PC-3 (cell line): ENCODE data around the gene BLTP3B. TPM values are rescaled to one million over a fixed set of nuclear protein-coding genes. Genes with fewer than 3 reads are reported as not detected.

Source experiments
- ATAC-seq: fragments of 200-7000 bp; cut with Tn5 transposase; 2 replicates; pipeline ENCODE4 v1.9.1; 2020; ENCODE audit warnings: mild to moderate bottlenecking, moderate library complexity
- BruUV-seq: library from RNA; stranded (reverse); fragments of 400-500 nt; replicated peaks from 2 replicates; lab custom pipeline; 2021; lab: Mats Ljungman, UMichigan
- CTCF ChIA-PET: fragments of 300-600 bp; sonication (Branson Sonifier 250); formaldehyde crosslinking; loops from one replicate; lab custom pipeline; 2022; ENCODE audit warnings: antibody characterized with exemption; lab: Charles Lee
- POLR2A ChIA-PET: fragments of 300-600 bp; sonication (Branson Sonifier 250); formaldehyde crosslinking; loops from one replicate; lab custom pipeline; 2022; ENCODE audit warnings: antibody characterized with exemption; ENCODE audit not compliant: unreplicated experiment; lab: Charles Lee
- DNase-seq: peaks from one replicate; pipeline ENCODE4 v3.0.0-alpha.2; 2015
- H2AFZ ChIP-seq: fragments of 300-600 bp; sonication (generic); 2 replicates; pipeline ENCODE4 v1.6.0; 2016; ENCODE audit warnings: antibody characterized with exemption, low read length
- H3F3A ChIP-seq: fragments of 300-600 bp; sonication (generic); one replicate; pipeline ENCODE4 v1.6.0; 2017; ENCODE audit warnings: antibody characterized with exemption, low read length, control low read depth, mild to moderate bottlenecking; ENCODE audit not compliant: unreplicated experiment
- H3K27ac ChIP-seq: fragments of 300-600 bp; sonication (generic); 2 replicates; pipeline ENCODE4 v1.5.1; 2016; ENCODE audit warnings: mild to moderate bottlenecking, low read length
- H3K27me3 ChIP-seq: fragments of 300-600 bp; sonication (generic); 2 replicates; pipeline ENCODE4 v1.6.1; 2016; ENCODE audit warnings: low read length, mixed read lengths
- H3K36me3 ChIP-seq: fragments of 300-600 bp; sonication (generic); 2 replicates; pipeline ENCODE4 v1.6.1; 2016; ENCODE audit warnings: low read depth, mixed run types, low read length, mixed read lengths
- H3K4me1 ChIP-seq: fragments of 300-600 bp; sonication (generic); 2 replicates; pipeline ENCODE4 v1.5.1; 2016; ENCODE audit warnings: low read length; ENCODE audit not compliant: insufficient read depth
- H3K4me2 ChIP-seq: fragments of 300-600 bp; sonication (generic); 2 replicates; pipeline ENCODE4 v1.6.0; 2016; ENCODE audit warnings: low read length
- H3K4me3 ChIP-seq: fragments of 300-600 bp; sonication (generic); 2 replicates; pipeline ENCODE4 v1.5.1; 2016; ENCODE audit warnings: mild to moderate bottlenecking, low read length, mixed read lengths
- H3K79me2 ChIP-seq: fragments of 300-600 bp; sonication (generic); 2 replicates; pipeline ENCODE4 v1.6.1; 2017; ENCODE audit warnings: low read length, mixed read lengths
- H3K9ac ChIP-seq: fragments of 300-600 bp; sonication (generic); 2 replicates; pipeline ENCODE4 v1.6.0; 2016; ENCODE audit warnings: mild to moderate bottlenecking, low read length
- H3K9me2 ChIP-seq: fragments of 300-600 bp; sonication (generic); replicated peaks from 2 replicates; pipeline ENCODE4 v1.6.1; 2016; ENCODE audit warnings: mixed run types, low read length, mixed read lengths
- H3K9me3 ChIP-seq: fragments of 300-600 bp; sonication (generic); 2 replicates; pipeline ENCODE4 v1.6.1; 2016; ENCODE audit warnings: low read length, mixed read lengths
- H4K20me1 ChIP-seq: fragments of 300-600 bp; sonication (generic); 2 replicates; pipeline ENCODE4 v1.6.1; 2016; ENCODE audit warnings: low read length, mixed read lengths
- CTCF ChIP-seq: fragments of 300-600 bp; sonication (generic); conservative IDR thresholded peaks from 2 replicates; pipeline ENCODE4 v1.5.1; 2017; ENCODE audit warnings: antibody characterized with exemption, low read depth, mild to moderate bottlenecking, low read length
- EZH2 ChIP-seq: fragments of 300-600 bp; sonication (generic); IDR thresholded peaks from one replicate; pipeline ENCODE4 v1.6.1; 2017; ENCODE audit warnings: antibody characterized with exemption, mild to moderate bottlenecking, low read length; ENCODE audit not compliant: unreplicated experiment
- EZH2phosphoT487 ChIP-seq: fragments of 300-600 bp; sonication (generic); IDR thresholded peaks from 2 replicates; pipeline ENCODE4 v1.6.1; 2018; ENCODE audit warnings: mild to moderate bottlenecking, antibody characterized with exemption, low read length, borderline replicate concordance
- intact Hi-C: fragments of 100-400 bp; cut with micrococcal nuclease; formaldehyde crosslinking; loops from 2 replicates; pipeline ENCODE4 v1.9.0; 2023
- total RNA-seq: library from RNA; depleted of rRNA; stranded (reverse); fragments of >200 nt; gene quantifications from 2 replicates; pipeline ENCODE4 v1.2.3, GENCODE V29; 2014

The BLTP3B gene
- total RNA-seq, 1 experiment from 2014 or later = 32.0 TPM

GRCh38 chr12:100158535-100158934, 15.9 kb upstream of the BLTP3B start:
- Histone ChIP-seq H3K36me3 (no peaks in the 10 kb centered on the region), H3K79me2 (no peaks in the 10 kb centered on the region), H3K4me1 (peaks cover 4% of the 10 kb centered on the region; the same call in 1 of the 2 replicates), H2AFZ (no peak overlapping the region), H3K9me2 (no peaks in the 10 kb centered on the region), H4K20me1 (no peaks in the 10 kb centered on the region), H3K9me3 (no peaks in the 10 kb centered on the region), H3K27ac (no peak overlapping the region), H3K4me3 (no peak overlapping the region), H3K4me2 (no peak overlapping the region), H3F3A (no peaks in the 10 kb centered on the region), H3K27me3 (no peaks in the 10 kb centered on the region), H3K9ac (no peak overlapping the region)
- POLR2A ChIA-PET = no interaction called here
- intact Hi-C loops = no loop called here
- no TSS peak for BruUV-seq
- CTCF ChIA-PET = no interaction called here
- no peak for TF ChIP-seq EZH2
- TF ChIP-seq CTCF = no peak
- no peak for TF ChIP-seq EZH2phosphoT487
- ATAC-seq (no peak), DNase-seq (no peak)

- H3K4me1 ChIP-seq = no peaks in the 10 kb centered on the region
- H3K9me3 ChIP-seq = no peaks in the 10 kb centered on the region
- no peak overlapping the region for H2AFZ ChIP-seq
- H3K27ac ChIP-seq = no peak overlapping the region
- ATAC-seq (no peak), DNase-seq (no peak)
- H3K36me3 ChIP-seq = no peaks in the 10 kb centered on the region
- intact Hi-C loops = no loop called here
- no peak overlapping the region for H3K9ac ChIP-seq
- H3F3A ChIP-seq = no peaks in the 10 kb centered on the region
- no TSS peak for BruUV-seq
- no peaks in the 10 kb centered on the region for H4K20me1 ChIP-seq
- no peak for TF ChIP-seq EZH2
- no peak for TF ChIP-seq EZH2phosphoT487
- no peak for TF ChIP-seq CTCF
- no peaks in the 10 kb centered on the region for H3K27me3 ChIP-seq
- no peaks in the 10 kb centered on the region for H3K9me2 ChIP-seq
- H3K4me2 ChIP-seq = no peak overlapping the region
- no peaks in the 10 kb centered on the region for H3K79me2 ChIP-seq
- POLR2A ChIA-PET = no interaction called here
- CTCF ChIA-PET = no interaction called here
- H3K4me3 ChIP-seq = no peak overlapping the region
Observed at GRCh38 chr12:100157427-100157821, 14.8 kb upstream of the BLTP3B start.

GRCh38 chr12:100156731-100157426, 14.2 kb upstream of the BLTP3B start:
- Histone ChIP-seq H3K79me2 (no peaks in the 10 kb centered on the region), H3K9me3 (no peaks in the 10 kb centered on the region), H4K20me1 (no peaks in the 10 kb centered on the region), H3K36me3 (no peaks in the 10 kb centered on the region), H3K4me2 (no peak overlapping the region), H3K9me2 (no peaks in the 10 kb centered on the region), H3K4me3 (no peak overlapping the region), H3K4me1 (no peaks in the 10 kb centered on the region), H3F3A (no peaks in the 10 kb centered on the region), H3K27me3 (no peaks in the 10 kb centered on the region), H2AFZ (no peak overlapping the region), H3K9ac (no peak overlapping the region), H3K27ac (no peak overlapping the region)
- DNase-seq = no peak
- ChIA-PET CTCF (no interaction called here), POLR2A (no interaction called here)
- BruUV-seq = no TSS peak
- no peak for TF ChIP-seq CTCF
- no peak for TF ChIP-seq EZH2phosphoT487
- TF ChIP-seq EZH2 = no peak
- no peak for ATAC-seq
- intact Hi-C loops = no loop called here
